Measurements from ENCODE around the gene ABCA4.

The ABCA4 gene

GRCh38 chr1:93980320-93981273, 140.4 kb downstream of the ABCA4 start:
- TF ChIP-seq ISL1 (CRISPR knock-in tag; IDR thresholded peaks at IDR 0.05) (no peak), RARB (CRISPR knock-in tag; IDR thresholded peaks at IDR 0.05) (no peak), POU6F1 (CRISPR knock-in tag; IDR thresholded peaks at IDR 0.05; ENCODE audit: borderline replicate concordance, low read depth) (no peak), PPARA (CRISPR knock-in tag; IDR thresholded peaks at IDR 0.05; ENCODE audit: borderline replicate concordance) (no peak), ZNF70 (CRISPR knock-in tag; IDR thresholded peaks at IDR 0.05) (no peak), PATZ1 (CRISPR knock-in tag; IDR thresholded peaks at IDR 0.05; ENCODE audit: borderline replicate concordance) (no peak), ARNTL (CRISPR knock-in tag; IDR thresholded peaks at IDR 0.05; ENCODE audit: borderline replicate concordance, low read depth) (no peak), ZC3H10 (CRISPR knock-in tag; IDR thresholded peaks at IDR 0.05) (no peak)
- peak; percentile 61 for ATAC-seq

- no peak for TF ChIP-seq ZC3H10 (CRISPR knock-in tag; IDR thresholded peaks at IDR 0.05)
- no peak for TF ChIP-seq ZNF565 (CRISPR knock-in tag; conservative IDR thresholded peaks at IDR 0.05; ENCODE audit: low read depth)
- TF ChIP-seq OSR1 (CRISPR knock-in tag; IDR thresholded peaks at IDR 0.05): no peak
- no peak for TF ChIP-seq ARNTL (CRISPR knock-in tag; IDR thresholded peaks at IDR 0.05; ENCODE audit: borderline replicate concordance, low read depth)
- no peak for TF ChIP-seq GLIS3 (CRISPR knock-in tag; IDR thresholded peaks at IDR 0.05)
- no peak for TF ChIP-seq TOX (CRISPR knock-in tag; IDR thresholded peaks at IDR 0.05; ENCODE audit: borderline replicate concordance)
- TF ChIP-seq ZFP30 (CRISPR knock-in tag; IDR thresholded peaks at IDR 0.05): no peak
- no peak for TF ChIP-seq CSRNP3 (CRISPR knock-in tag; IDR thresholded peaks at IDR 0.05)
- no peak for TF ChIP-seq ZFP3 (CRISPR knock-in tag; IDR thresholded peaks at IDR 0.05)
- ATAC-seq: peak; percentile 25; the same call in 2 of the 3 replicates
Measured at GRCh38 chr1:93979718-93980319, 141.1 kb downstream of the ABCA4 start.

GRCh38 chr1:93979040-93979717, 141.8 kb downstream of the ABCA4 start:
- ATAC-seq: no peak
- TF ChIP-seq GLIS3 (CRISPR knock-in tag; IDR thresholded peaks at IDR 0.05) (no peak), ARNTL (CRISPR knock-in tag; IDR thresholded peaks at IDR 0.05; ENCODE audit: borderline replicate concordance, low read depth) (no peak), ISL1 (CRISPR knock-in tag; IDR thresholded peaks at IDR 0.05) (no peak)

GRCh38 chr1:93977598-93977945, 143.4 kb downstream of the ABCA4 start:
- 0 out of 3 replicates have a peak, but pooled peaks have one; percentile 22 for ATAC-seq
- no peak for TF ChIP-seq TCF4 (CRISPR knock-in tag; IDR thresholded peaks at IDR 0.05; ENCODE audit: borderline replicate concordance)
- TF ChIP-seq POU6F1 (CRISPR knock-in tag; IDR thresholded peaks at IDR 0.05; ENCODE audit: borderline replicate concordance, low read depth): no peak
- no peak for TF ChIP-seq ZFP30 (CRISPR knock-in tag; IDR thresholded peaks at IDR 0.05)
- no peak for TF ChIP-seq PATZ1 (CRISPR knock-in tag; IDR thresholded peaks at IDR 0.05; ENCODE audit: borderline replicate concordance)
- TF ChIP-seq RARB (CRISPR knock-in tag; IDR thresholded peaks at IDR 0.05): no peak
- no peak for TF ChIP-seq ISL1 (CRISPR knock-in tag; IDR thresholded peaks at IDR 0.05)
- TF ChIP-seq CSDC2 (CRISPR knock-in tag; IDR thresholded peaks at IDR 0.05): no peak
- no peak for TF ChIP-seq ZNF70 (CRISPR knock-in tag; IDR thresholded peaks at IDR 0.05)
- TF ChIP-seq PPARA (CRISPR knock-in tag; IDR thresholded peaks at IDR 0.05; ENCODE audit: borderline replicate concordance): no peak
- no peak for TF ChIP-seq ZFP3 (CRISPR knock-in tag; IDR thresholded peaks at IDR 0.05)
- TF ChIP-seq TSHZ2 (CRISPR knock-in tag; IDR thresholded peaks at IDR 0.05): no peak
- no peak for TF ChIP-seq GLIS3 (CRISPR knock-in tag; IDR thresholded peaks at IDR 0.05)
- no peak for TF ChIP-seq SNAI2 (CRISPR knock-in tag; IDR thresholded peaks at IDR 0.05)

All from SK-N-SH treated with all-trans-retinoic acid at 6 μM for 48 hours (cell line).